ENCODE results near the gene LRIT1. TPM values are rescaled to one million over a fixed set of nuclear protein-coding genes. Genes with fewer than 3 reads are reported as not detected.

Gene LRIT1
- total and polyA plus RNA-seq, 2 of the 8 experiments (the other 6 are each of a cell fraction or from before 2014, with no cell fraction given): 0.03 TPM; not detected in 1

- TF ChIP-seq ATF3 (IDR thresholded peaks at IDR 0.05; ENCODE audit: insufficient read depth, low read depth, low read length) (no peak), TEAD4 (IDR thresholded peaks at IDR 0.05; ENCODE audit: low read depth, low read length) (no peak)
These were observed 48.3 kb upstream of the LRIT1 start (continued) for GRCh38 chr10:84289521-84290200.
